HG03066 (cell line): ENCODE data around the gene MLST8.

ENCODE experiments used
- ATAC-seq: cut with Tn5 transposase; IDR thresholded peaks from one replicate; pipeline ENCODE4 v1.9.1; 2021; ENCODE audit warnings: low read depth; ENCODE audit not compliant: unreplicated experiment

The MLST8 gene, protein sequence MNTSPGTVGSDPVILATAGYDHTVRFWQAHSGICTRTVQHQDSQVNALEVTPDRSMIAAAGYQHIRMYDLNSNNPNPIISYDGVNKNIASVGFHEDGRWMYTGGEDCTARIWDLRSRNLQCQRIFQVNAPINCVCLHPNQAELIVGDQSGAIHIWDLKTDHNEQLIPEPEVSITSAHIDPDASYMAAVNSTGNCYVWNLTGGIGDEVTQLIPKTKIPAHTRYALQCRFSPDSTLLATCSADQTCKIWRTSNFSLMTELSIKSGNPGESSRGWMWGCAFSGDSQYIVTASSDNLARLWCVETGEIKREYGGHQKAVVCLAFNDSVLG

DNA sequence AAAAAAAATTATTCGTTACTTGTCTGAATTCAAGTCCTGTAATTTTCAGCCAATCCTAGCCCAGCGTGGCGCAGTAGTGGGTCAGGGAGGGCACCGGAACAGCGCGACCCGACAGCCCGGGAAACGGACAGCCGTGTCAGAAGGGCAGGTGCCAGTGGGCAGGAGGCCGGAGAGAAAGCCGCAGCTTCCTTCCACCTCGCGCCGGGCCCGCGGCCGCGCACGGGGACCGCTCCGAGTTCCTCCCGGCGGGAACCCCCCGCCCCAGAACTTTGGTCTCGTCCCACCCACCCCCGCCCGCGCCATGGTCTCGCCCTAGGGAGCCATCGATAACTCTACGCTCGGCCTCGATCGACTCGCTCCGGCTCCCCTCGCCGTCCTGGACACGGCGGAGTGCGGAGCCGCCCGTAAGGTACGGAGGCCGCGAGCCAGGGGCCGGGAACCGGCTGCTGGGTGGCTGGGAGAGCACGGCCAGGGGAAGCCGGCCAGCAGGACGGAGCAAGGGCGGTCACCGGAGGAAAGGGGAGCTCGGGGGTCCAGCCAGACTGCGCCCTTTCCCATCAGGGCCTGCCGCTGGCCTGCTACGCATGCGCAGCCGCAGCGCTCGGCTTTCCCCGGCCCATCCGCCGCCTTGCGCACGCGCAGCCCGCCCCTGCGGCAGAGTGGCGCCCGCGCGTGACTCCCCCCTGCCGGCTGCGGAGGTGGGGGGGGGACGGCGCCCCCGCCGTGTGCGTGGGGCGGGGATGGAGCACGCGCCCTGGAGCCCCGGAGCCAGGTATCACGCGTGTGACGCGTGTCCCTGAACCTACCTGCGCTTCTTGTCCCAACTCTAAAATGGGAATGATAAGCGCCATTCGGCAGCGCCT lies at the start of gene MLST8:
TSS of gene MLST8 (plus strand) at position 351 of the 863 bp plus-strand sequence. CDS start 632 bp downstream, outside the sequence.
- ATAC-seq, result peak; percentile 61

DNA sequence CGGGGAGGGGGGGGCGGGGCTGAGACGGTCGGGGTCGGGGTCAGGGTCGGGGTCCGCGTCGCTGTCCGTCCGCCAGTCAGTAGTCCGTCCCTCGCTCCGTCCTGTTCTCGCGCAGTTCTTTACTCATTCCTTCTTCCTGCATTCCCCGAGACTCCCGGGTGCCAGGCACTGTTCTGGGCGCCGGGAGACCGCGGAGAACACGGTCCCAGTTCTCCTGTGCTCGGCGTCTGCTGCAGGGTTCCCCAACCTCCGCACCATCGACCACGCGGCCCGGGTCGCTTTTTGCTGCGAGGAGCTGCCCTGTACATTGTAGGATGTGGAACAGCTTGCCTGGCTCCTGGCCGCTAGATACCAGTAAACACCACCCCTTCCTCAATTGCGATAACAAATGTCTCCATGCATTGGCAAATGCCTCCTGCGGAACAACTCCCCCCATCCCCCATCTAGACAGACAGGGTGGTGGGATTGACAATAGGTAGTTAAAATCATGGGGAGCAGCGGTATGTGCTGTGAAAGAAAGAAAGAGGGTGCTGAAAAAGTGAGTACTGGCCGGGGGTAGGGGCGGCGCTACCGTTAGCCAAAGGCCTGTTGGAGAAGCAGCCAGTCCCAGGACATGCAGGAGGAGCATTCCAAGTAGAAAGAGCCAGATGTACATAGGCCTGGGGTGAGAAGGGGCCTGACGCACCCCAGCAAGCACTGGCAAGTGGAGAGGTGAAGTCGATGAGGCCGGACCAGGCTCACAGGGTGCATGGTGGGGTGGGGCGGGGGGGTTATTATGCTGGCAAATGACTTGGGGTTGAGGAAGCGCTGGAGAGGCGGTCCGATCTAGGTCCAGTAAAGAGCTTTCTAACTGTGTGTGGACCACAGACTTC lies 49.0 kb upstream of the MLST8 start:
- no peak for ATAC-seq

DNA sequence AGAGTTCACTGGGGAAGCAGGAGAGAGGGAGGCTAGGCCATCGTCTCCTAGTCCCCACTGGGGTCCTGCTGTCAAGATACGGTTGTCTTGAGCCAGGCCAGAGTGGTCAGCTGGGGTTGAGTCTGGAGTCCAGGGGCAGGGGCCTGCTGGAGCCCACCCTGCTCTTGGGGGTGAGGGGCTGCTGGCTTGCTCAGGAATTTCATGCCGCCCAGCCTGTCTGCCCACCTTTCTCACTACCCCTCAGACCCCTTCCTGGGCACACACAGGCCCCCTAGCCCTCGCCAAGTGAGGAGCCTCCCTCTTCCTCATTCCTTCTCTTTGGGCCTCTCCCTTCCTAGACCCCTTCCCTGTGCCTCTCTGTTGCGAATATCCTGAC lies 48.4 kb upstream of the MLST8 start:
- ATAC-seq, result no peak

DNA sequence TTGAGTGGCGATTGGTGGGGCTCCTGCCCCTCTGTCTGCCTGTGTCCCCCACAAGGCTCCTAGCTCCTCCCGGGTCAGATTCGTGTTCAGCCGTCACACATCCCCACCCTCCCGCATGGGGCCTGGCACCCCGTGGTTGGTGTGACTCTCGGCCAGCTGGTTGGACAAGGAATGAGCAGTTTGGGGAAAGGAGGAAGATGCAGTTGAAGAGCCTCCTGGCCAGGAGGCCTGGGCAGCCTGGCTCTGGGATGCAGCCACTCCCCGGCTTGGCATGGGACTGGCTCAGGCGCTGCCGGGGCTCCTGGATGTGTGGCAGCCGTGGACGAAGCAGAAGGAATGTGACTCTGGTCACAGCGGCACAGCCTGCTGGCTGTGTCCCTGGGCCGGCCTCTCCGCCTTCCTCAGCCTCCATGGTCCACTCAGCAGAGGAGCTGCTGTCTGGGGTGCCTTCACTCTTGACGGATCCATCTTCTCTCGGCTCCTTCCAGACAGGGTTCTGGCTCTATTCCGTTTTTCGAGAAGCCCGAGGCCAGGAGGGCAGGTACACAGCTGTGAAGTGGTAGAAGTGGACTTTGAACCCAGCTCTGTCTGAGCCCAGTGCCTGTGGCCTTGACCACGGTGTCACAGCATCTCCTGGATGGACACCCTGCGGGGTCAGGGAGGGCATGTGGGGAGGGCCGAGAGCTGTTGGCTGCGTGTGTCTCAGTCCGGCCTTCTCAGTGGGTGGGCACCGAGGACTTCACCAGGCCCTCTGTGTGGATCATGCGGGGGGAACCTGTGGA lies 47.6 kb upstream of the MLST8 start:
- ATAC-seq, result no peak

DNA sequence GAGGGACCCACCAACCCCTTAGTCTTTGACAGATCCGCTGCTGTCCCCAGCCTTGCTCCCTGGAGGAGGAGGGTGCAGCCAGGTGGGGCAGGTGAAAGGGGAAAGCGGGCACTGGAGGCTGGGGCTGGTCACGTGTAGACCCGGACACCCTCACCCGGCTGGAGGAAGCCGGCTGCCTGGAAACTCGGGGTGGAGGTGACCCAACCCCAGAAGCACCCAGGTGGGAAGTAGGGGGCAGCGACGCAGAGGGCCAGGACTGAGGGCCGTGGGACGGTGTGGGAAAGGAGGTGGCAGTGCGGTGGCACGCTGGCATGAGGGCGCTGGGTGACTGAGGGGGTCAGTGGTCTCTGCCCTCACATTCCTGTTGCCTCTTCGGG lies 47.0 kb upstream of the MLST8 start:
- ATAC-seq, result no peak

DNA sequence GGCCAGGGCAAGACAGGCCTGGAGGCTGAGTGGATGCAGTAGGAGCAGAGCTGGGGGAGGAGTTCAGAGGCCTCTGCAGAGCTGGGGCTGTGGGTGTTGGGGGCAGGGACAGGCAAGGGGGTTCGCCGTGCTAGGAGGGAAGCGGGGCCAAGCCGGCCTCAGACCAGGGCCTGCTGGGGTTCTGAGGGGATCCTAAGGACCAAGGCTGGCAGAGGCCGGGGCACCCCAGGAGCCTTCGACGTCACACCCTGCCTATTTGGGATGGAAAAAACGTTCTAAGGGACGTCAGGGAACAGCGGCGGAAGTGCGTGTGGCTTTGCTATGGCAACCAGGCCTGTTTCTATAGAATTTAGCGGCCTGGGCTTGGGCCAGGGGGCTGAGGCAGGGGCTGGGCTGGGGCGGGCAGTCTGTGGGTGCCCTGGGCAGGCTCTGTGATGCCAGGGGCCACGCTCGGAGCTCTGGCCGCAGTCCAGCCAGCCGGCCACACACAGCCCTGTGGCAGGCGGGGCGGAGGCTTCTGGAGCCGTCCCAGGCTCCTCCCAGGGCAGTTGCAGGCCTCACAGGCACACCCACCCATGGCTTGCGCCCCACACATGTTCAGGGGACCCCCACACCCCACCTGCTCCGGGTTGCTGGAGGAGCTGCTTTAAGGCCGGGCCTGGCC lies 45.9 kb upstream of the MLST8 start:
- ATAC-seq, result no peak

DNA sequence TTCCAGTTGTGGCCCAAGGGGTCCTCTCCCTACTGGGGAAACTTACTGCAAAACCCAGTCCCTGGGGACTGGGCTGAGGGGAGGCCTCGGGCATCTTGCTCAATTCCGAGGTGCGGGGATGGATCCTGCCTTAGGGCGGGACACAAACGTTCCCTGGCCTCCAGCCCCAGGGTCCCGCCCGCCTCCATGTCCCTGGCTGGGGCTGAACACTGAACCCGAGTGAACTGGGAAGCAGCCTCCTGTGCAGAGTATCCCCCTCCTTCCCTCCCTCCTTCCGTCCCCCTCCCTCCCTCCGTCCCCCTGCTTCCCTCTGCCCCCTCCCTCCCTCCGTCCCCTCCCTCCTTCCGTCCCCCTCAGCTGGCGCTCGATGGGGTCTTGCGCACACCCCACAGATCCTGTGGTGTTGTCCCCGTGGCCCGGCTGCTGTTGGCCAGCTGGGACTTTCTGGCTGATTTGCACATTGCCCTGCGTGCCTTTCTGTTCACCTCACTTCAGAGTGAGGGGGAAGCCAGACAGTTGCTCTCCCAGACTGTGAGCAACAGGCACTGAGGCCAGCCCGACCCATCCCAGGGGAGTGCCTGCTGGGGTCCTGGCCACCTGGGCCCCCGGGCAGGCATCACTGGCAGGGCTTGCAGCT lies 44.2 kb upstream of the MLST8 start:
- ATAC-seq, result no peak

DNA sequence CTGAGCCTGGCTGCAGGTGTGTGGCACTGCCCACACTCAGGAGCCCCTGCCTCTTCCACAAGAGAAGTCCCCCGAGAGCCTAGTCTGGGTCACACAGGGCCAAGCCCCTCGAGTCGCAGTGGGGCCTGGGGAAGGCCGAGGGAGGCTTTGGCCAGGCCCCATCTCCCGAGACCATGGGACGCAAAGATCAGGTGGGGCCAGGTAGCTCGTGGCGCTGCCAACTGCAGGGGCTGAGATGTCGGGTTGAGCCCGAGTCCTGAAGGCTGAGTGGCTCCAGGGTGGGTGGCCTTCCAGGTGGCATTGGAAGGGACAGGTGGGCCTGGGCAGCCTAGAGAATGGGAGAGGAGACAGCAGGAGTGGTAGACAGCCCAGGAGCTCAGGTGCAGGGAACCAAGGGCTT lies 43.3 kb upstream of the MLST8 start:
- ATAC-seq, result no peak

DNA sequence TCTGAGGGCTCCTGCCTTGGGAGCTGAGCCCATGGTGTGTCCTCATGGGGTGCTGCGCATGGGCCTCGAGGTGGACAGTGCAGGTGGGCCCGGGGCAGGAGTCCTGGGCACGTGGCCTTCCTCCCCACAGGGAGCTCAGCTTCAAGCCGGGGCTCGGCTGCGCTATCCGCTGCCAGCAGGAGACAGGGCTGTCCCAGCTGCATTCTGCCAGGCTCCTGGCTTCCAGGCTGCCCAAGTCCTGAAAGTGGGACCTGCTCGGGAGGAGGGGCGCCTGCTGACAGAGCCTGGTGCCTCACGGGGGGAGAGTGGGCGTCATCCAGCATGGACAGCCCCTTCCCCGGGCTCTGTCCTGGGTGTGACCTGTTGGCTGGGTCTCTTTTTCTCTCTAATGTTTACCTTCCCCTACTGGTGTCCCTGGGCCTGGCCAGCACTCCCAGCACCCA lies 42.6 kb upstream of the MLST8 start:
- no peak for ATAC-seq

DNA sequence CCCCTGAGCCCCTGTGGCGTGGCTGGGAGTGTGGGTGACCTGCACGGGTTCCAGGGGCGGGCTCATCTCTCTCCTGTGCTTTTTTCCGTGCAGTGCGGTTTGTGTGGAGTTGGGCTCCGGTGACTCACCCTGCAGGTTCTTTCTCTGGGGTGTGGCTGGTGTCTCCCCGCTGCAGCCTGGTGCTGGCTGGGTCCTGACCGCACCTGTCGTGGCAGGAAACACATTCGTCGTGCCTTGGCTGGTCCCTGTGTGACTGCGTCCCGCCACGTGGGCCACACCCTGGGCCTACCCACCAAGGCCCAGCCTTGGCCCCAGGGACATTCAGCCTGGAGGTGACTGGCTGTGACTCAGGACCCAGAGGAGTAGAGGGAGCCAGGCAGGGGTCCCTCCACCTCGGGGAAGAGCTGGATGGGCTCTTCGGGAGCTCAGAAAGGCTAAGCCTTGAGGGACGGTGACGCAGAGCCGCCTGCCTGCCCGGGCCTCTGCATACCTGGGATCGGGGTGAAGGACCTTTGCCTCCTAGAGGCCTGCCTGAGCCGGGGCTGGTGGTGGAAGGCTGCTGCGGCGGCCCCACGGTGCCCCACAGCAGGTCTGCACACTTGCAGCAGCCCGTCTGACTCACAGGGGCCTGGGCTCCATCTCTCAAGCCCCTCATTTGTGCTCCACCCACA lies 41.9 kb upstream of the MLST8 start:
- no peak for ATAC-seq

DNA sequence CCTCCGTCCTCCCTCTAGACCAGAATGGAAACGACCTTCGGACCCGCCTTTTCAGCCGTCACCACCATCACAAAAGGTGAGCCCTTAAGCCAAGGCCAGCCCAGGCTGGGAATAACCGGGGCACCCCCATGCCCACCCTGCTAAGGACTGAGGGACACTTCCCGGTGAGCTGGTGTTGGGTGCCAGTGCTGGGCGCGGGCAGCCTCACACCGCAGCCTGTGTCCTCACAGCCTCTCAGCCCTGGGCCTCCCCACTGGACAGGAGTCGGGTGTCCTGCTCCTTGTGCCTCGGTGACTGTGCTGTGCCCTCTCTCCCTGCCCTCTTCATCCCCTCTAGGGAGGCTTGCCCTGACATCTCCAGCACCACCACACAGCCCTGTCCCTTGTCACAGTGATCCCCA lies 39.4 kb upstream of the MLST8 start:
- no peak for ATAC-seq

DNA sequence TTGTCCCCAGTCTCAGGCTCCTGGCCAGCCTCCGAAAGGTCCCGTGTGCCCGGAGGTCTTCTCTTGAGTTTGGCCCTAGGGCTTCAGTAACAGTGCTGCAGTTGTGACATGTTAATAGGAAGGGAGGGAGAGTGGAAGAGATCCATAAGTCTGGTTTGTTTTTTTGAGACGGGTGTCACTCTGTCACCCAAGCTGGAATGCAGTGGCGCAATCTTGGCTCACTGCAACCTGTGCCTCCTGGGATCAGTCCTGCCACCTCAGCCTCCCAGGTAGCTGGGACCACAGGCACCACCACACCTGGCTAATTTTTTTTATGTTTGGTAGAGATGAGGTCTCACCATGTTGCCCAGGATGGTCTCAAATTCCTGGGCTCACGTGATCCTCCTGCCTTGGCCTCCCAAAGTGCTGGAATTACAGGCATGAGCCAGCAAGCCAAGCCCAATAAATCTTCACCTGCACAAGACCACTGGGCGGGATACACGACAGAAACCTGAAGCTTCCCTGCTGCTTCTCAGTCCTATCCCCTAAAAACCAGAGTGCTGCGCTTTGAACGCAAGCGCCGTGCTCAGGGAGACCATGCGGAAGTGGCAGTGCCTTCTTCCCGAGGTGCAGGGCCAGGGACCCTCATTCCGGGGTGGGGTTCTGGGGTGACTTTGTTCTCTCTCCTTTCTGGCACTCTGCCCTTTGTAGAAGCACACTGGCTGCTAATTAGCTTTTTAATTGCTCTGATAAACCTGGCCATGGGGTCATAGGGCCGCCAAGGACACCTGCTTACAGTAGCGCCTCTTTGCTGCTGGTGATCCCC lies 38.8 kb upstream of the MLST8 start:
- ATAC-seq, result no peak

DNA sequence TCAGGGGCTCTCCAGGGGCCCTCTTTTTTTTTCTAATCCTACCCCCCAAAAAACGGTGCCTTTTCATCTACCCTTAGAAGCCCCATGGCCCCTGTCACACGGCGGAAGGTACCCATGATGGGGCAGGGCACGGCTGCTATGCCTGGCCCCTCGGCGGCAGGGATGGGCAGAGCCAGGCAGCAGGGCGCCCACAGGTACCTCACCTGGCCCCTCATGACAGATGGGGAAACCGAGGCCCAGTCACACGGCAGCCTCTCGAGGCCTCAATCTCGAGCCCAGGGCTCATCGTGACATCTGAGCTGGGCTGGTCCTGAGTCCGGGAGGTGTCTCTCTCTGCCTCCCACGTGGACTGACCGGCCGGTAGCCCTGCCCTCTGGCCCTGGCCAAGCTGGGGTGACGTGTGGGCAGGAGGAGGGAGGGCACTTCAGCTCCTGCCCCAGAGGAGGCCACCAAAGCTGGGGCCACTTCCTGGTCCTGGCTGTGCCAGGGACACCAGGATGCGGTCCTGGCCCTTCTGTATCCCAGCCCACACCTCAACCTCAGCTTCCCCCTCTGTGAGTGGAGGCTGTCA lies 38.1 kb upstream of the MLST8 start:
- no peak for ATAC-seq

DNA sequence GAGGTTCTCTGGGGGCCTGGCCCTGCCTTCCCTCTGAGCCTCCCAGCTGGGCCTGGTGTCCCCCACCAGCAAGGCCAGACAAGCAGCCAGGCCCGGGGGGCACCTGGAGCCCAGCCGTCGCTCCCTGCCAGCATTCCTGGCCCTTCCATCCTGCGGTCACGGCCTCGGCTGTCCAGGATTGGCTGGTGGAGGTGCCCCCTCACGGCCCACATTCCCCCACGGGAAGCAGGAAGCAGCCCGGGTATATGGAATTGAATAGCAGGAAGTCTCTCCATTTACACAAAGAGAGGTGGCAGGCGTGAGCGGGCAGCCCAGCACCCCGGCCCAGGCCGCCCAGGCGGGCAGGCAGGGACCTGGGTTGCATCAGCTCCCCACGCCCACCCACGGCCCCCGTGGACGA lies 35.2 kb upstream of the MLST8 start:
- ATAC-seq, result no peak

DNA sequence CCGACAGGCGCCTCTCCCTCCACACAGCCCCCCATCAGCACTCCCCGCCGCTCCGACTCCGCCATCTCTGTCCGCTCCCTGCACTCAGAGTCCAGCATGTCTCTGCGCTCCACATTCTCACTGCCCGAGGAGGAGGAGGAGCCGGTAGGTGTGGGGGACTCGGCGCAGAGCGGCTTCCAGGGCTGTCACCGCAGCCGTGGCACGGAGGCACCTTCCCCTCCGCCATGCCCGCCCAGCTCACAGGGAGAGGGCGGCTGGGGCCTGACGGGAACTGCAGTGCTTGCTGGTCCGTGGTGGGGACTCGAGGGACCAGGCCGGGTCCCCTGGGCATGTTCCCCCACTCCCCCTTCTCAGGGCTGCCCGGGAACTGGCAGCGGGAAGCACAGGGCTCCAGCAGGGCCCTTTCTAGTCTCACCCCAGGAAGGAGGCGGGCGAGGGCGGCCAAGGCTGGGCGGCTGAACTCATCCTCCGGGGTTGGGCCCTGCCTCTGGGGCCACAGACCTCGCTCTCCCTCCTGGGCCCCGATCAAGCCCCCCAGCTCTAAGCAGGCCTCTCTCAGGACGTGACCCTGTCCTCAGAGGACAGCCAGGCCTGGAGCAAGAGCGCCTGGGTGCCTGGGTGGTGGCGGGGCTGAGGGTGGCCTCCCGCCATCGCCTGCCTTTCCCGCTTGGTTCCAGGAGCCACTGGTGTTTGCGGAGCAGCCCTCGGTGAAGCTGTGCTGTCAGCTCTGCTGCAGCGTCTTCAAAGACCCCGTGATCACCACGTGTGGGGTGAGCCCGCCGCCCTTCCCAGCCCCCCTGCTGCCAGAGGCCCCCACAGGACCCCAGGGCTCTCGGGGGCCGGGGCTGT lies 34.4 kb upstream of the MLST8 start:
- ATAC-seq, result no peak

DNA sequence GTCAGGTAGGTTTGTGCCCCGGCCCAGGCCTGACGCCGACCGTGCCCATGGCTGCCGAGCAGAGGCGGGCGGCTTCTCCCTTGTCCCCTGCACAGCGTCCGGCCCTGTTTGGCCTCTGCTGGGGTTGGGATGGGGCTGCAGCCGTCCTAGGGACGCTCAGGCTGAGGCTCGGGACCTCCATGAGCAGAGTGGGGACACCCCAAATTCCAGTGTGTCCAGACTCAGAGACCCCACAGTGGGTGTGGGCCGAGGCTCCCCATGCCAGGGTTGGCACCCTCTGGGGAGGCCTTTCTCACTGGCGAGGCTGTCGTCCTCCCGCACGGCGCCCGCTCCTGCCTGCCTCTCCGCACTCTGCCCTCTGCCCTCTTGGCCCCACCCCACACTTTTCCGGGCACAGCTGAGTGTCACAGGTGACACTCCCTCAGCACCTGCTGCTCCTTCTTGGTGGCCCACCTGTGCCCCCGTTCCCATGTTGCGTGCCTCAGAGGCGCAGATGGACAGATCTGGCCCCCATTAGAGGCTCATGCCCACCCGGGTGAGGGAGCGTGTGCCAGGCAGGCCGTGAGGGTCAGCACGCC lies 33.6 kb upstream of the MLST8 start:
- no peak for ATAC-seq
